Left renal pelvis (tissue), 4 donors: Measurements from ENCODE around the gene CCR5. TPM values are rescaled to one million over a fixed set of nuclear protein-coding genes. Genes with fewer than 3 reads are reported as not detected.
"Not testable (repeated sequence)": the region's sequence is repeated elsewhere in the genome, so short reads cannot be mapped to it uniquely, and the experiment has no call there.

ENCODE experiments used
- DNase-seq, 4 donors: peaks; one replicate each; pipeline ENCODE4 v3.0.0-alpha.2; 2013; ENCODE audit warnings: low read depth in 4 of 4, low spot score in 3 of 4
- polyA plus RNA-seq, 4 donors: library from polyadenylated mRNA; unstranded; fragments of 120-200 nt; gene quantifications; one replicate each; pipeline ENCODE4 v1.2.1, GENCODE V29; 2013; ENCODE audit not compliant: insufficient read length in 4 of 4

The CCR5 gene
- polyA plus RNA-seq = under 1 TPM; 0.11 to 0.80 (median 0.42) TPM

DNA sequence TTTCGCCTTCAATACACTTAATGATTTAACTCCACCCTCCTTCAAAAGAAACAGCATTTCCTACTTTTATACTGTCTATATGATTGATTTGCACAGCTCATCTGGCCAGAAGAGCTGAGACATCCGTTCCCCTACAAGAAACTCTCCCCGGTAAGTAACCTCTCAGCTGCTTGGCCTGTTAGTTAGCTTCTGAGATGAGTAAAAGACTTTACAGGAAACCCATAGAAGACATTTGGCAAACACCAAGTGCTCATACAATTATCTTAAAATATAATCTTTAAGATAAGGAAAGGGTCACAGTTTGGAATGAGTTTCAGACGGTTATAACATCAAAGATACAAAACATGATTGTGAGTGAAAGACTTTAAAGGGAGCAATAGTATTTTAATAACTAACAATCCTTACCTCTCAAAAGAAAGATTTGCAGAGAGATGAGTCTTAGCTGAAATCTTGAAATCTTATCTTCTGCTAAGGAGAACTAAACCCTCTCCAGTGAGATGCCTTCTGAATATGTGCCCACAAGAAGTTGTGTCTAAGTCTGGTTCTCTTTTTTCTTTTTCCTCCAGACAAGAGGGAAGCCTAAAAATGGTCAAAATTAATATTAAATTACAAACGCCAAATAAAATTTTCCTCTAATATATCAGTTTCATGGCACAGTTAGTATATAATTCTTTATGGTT, at the start of gene CCR5:
Gene CCR5, plus strand, starts transcription at position 108 of the 680 bp plus-strand sequence. CDS start 1,957 bp downstream, outside the sequence.
- no peak for DNase-seq

- no peak for DNase-seq
These were observed 49.2 kb upstream of the CCR5 start for GRCh38 chr3:46321461-46322104.

DNA sequence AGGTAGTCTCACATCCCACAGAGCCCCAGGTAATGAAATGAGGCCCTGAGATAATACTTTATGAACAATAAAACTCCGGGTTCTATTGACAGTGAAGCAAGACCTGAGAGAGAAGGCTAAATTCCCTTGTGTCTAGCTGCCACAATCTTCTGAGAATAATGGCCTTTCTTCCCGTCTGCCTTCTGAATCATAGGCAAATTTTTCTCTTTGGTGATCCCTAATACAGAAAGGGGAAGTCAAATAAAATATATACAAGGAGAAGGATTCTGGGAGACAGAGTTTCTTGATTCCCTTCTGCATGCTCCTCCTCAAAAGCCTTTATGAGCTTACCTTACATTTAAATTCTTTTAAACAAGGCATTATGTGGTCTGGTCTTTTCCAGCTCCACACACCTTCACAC, 46.7 kb upstream of the CCR5 start:
- DNase-seq = no peak

DNA sequence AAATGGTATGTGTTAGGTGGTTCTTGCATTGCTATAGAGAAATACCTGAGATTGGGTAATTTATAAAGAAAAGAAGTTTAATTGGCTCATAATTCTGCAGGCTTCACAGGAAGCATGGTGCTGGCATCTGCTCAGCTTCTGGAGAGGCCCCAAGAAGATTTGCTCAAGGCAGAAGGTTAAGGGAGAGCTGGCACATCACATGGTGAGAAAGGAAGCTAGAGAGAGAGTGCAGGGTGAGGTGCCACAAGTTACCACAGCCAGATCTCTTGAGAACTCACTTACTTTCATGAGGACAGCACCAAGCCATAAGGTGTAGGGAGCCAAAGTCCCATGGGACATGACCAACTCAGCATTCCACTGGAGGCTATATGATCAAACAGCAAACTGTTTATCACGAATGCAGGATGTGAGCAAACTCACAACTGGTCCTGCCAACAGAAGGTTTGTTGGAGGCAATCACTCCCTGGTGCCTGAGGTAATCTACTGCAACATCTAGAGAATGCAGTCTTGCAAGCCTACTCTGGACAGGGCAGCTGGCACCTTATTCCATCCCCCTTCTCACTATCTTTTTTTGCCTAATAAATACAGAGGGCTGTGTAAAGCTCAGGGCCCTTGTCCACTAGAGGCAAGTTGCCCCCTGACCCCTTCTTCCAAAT, 45.0 kb upstream of the CCR5 start:
- DNase-seq = no peak

GRCh38 chr3:46330676-46331075, 40.1 kb upstream of the CCR5 start:
- not testable (repeated sequence) for DNase-seq

DNA sequence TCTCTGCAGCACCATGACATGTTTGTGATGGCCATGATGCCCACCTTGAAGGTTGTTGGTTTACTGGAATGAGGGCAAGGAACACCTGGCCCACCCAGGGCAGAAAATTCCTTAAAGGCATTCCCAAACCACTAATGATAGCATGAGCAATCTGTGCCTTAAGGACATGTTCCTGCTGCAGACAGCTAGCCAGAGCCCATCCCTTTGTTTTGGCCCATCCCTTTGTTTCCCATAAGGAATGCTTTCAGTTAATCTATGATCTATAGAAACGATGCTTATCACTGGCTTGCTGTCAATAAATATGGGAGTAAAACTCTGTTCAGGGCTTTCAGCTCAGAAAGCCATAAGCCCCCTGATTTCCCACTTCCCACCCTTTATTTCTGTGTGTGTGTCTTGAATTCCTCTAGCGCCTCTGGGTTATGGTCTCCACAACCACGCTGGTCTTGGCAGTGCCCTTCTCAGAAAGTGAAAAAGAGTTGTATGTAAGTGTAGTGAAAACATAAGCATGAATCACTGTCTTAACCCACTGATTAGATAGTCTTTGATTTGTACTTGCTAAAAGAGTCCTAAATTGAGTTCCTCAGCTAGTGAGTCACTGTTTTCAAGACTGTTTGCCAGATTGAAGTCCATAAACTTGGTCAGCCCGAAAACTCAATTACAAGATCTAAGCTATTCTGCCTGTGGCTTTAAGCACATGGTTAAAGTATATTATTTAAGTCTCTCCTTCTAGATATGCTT, 35.8 kb upstream of the CCR5 start:
- DNase-seq = no peak

GRCh38 chr3:46335541-46335940, 35.2 kb upstream of the CCR5 start:
- no peak for DNase-seq

- DNase-seq = no peak
These were observed 32.8 kb upstream of the CCR5 start for GRCh38 chr3:46337911-46338310.

GRCh38 chr3:46338840-46339239, 31.9 kb upstream of the CCR5 start:
- DNase-seq = no peak

- DNase-seq = no peak
These were observed 26.3 kb upstream of the CCR5 start for GRCh38 chr3:46344476-46344875.

GRCh38 chr3:46348823-46349482, 21.8 kb upstream of the CCR5 start:
- no peak for DNase-seq

DNA sequence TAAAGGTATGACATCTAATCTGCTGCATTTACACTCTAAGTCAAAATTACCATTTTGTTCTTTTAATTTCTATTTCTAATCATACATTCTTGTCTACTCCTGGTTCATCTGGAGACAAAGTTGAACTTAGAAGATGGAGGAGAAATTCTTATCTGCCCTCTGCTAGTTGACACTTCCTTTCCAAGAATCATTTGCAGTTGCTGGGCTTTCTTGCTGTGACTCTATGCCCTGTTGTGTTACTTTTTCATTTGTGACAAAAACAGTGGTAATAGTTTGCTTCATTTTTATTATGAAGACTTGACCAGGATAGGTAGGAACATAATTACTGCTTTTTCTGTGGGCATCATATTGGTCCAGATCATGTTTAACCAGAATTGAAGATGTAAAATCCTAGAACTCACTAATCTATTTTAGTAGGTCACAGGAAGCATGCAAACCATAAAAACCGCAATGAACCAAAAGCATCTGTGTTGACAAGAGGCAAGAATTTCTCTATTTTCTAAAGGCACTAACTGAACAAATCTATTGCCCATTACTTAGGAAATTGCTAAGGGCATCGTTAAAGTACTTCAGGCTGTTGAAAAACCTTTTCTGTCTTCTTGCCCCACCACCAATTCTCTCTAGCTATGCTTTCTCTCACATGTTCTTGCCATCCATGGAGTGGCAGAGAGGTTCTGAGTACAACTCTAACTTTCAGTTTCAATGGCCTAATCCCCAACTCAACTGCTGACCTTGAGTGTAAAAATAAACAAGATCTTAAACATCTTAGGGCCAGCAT, 21.1 kb upstream of the CCR5 start:
- DNase-seq = no peak

DNA sequence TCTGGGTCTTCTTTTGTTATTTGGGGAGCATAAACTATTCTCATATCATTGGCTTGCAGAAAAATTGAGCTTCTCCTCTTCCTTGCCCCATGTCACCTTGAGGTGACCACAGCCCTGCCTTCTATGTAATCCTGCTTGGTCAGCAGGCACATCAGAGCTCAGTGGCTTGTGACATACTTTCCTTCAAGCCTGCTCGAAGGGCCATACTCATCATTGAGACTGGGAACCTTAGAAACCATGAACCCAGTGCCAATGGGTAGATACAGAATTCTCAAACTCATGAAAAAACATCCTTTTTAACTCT, 20.5 kb upstream of the CCR5 start:
- no peak for DNase-seq

DNA sequence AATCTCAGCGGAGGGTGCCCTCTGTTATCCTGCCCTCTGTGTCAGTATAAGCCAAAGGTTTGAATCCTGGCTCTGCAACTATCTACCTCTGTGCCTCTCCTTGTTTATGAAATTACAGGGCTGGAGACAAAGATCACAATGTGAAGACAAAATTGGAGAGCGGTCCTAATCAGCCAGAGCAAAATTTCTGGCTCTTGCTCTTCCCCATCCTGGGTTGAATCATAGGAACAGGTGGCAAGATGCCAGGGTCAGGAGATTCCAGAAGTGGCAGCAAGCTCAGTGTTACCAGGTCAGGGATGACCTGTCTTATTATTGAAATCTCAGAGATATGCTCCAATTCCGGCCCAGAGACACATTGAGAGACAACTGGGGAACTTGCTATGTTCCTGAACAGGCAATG, 19.1 kb upstream of the CCR5 start:
- DNase-seq = no peak

DNA sequence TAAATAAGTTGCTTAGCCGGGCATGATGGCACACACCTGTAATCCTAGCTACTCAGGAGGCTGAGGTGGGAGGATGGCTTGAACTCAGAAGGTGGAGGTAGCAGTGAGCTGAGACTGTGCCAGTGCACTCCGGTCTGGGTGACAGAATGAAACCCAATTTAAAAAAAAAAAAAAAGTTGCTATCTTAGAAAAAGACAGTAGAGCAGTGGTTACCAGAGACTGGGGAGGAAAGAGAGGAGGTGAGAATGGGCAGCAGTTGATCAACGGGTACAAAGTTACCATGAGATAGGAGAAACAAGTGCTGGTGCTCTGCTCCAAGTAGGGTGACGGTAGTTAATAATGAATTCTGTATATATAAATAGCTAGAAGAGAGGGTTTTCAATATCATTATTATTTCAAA, 17.7 kb upstream of the CCR5 start:
- DNase-seq = no peak

DNA sequence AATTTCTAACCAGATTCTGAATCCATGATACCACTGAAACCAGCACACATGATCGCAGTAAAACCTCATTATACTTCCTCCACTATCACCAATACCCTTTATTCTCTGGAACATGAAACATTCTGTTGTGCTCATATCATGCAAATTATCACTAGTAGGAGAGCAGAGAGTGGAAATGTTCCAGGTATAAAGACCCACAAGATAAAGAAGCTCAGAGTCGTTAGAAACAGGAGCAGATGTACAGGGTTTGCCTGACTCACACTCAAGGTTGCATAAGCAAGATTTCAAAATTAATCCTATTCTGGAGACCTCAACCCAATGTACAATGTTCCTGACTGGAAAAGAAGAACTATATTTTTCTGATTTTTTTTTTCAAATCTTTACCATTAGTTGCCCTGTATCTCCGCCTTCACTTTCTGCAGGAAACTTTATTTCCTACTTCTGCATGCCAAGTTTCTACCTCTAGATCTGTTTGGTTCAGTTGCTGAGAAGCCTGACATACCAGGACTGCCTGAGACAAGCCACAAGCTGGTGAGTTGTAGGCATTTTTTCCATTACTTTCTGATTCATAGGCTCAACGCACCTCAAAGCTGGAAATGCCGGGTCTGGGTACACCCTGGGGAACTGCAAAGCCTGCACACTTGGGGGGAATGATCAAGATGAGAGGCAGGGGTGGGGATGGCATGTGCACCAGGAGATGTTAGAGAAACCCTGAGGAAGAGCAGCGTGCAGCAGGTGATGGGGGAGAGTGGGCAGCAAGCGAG, 16.9 kb upstream of the CCR5 start, which contains the start of gene CCR2:
Gene CCR2, plus strand, starts transcription at position 465 of the 764 bp plus-strand sequence. CDS start 3,417 bp downstream, outside the sequence.
- no peak for DNase-seq

DNA sequence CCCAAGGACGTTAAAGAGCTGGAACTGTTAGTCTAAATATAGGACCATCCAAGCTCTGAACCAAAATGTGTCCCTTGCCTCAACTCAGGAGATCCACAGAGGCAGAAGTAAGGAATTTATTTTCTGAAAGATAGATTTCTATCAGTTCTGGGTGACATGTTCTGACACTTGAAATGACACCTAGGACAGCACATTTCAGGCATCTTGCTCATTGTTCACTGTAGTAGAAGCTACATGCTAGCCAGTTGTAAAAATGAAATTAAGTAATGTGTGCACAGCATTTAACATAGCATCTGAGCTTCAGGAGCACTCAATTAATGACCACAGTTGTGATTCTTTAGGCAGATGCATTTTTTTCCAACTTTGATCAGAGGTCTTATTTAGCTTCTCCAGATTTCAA, 16.3 kb upstream of the CCR5 start:
- DNase-seq = no peak

DNA sequence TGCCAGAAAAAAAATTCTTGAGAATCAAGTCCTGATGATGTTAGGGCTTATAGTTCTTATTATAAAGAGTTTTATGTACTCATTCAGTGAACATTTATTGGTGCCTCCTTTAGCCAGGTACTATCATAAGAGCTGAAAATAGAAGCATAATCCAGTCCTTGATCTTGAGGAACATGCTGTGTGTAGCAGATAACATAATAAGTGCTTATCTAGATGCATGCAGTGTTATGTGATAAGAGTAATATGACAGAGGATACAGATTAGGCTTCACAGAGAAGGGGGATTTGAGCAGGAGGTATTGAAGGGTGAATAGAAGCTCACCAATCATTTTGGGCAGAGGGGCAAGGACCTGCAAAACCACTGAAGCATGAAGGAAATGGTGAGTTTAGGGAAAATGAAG, 15.8 kb upstream of the CCR5 start:
- no peak for DNase-seq

DNA sequence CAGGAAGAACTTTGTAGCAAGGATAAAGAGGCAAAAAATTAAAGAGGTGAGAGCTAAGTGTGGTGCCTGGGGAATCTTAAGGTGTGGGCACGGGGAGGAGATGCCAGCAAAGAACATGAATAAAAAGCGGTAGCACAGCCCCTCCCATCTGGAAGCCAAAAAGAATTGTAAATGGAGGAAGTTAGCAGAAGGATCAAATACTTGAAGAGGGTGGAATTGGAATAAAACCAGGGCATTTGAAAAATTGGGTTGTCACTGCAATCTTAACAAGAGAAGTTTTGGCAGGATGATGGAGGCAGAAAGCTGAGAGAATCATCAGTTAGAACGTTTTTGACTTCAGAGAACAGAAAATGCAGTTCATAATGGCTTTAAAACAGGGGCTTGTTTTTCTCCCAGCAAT, 14.5 kb upstream of the CCR5 start:
- DNase-seq = no peak
